CD14-positive monocyte (primary cell): ENCODE results near the gene DOCK3. TPM values are rescaled to one million over a fixed set of nuclear protein-coding genes. Genes with fewer than 3 reads are reported as not detected.

Experiments
- DNase-seq, 3 donors: peaks; one replicate each; pipeline ENCODE4 v3.0.0-alpha.2; 2011 to 2022
- H2AFZ ChIP-seq: 2 replicates; pipeline ENCODE4 v1.6.0; 2012; ENCODE audit warnings: mild to moderate bottlenecking, low read depth, low read length, inconsistent platforms; ENCODE audit not compliant: insufficient read depth, poor library complexity, severe bottlenecking
- H3K27ac ChIP-seq, 2 donors: 1 replicate in 1 of 2; 2 replicates in 1 of 2; pipeline ENCODE4 v1.5.1; 2012 to 2013; ENCODE audit warnings: low read length in 2 of 2, control low read depth in 1 of 2, inconsistent platforms in 1 of 2, low read depth in 1 of 2, mild to moderate bottlenecking in 1 of 2
- H3K27me3 ChIP-seq, 2 donors: one replicate each; pipeline versions ENCODE4 v1.6.0 to v1.6.1; 2011 to 2013; ENCODE audit warnings: low read length in 2 of 2; ENCODE audit not compliant: control insufficient read depth in 2 of 2, insufficient read depth in 2 of 2
- H3K36me3 ChIP-seq, 2 donors: replicated peaks in 1 of 2; 1 replicate in 1 of 2; 2 replicates in 1 of 2; pipeline versions ENCODE4 v1.5.1 to v1.6.1; 2012 to 2013; ENCODE audit warnings: low read length in 2 of 2, control low read depth in 1 of 2, inconsistent platforms in 1 of 2, mild to moderate bottlenecking in 1 of 2; ENCODE audit not compliant: insufficient read depth in 2 of 2, control insufficient read depth in 1 of 2
- H3K4me1 ChIP-seq, 2 donors: 1 replicate in 1 of 2; 2 replicates in 1 of 2; pipeline versions ENCODE4 v1.5.1 to v1.6.1; 2012 to 2013; ENCODE audit warnings: low read length in 2 of 2, control low read depth in 1 of 2, inconsistent platforms in 1 of 2, mild to moderate bottlenecking in 1 of 2, moderate library complexity in 1 of 2; ENCODE audit not compliant: insufficient read depth in 2 of 2, control insufficient read depth in 1 of 2
- H3K4me2 ChIP-seq: replicated peaks from 2 replicates; pipeline ENCODE3; 2012; ENCODE audit warnings: low read length, moderate library complexity, mild to moderate bottlenecking; ENCODE audit not compliant: poor library complexity, severe bottlenecking; ENCODE audit errors: extremely low read depth
- H3K4me3 ChIP-seq, 3 experiments: fragments of 200-600 bp in 1 of 3; sonication (generic) in 1 of 3; replicated peaks in 1 of 3; 1 replicate in 2 of 3; 2 replicates in 1 of 3; pipeline ENCODE4 v1.5.1; 2011 to 2013; ENCODE audit warnings: low read length in 3 of 3, mild to moderate bottlenecking in 3 of 3, control low read depth in 2 of 3, low read depth in 2 of 3, inconsistent platforms in 1 of 3, moderate library complexity in 1 of 3
- H3K79me2 ChIP-seq: 2 replicates; pipeline ENCODE4 v1.6.0; 2012; ENCODE audit warnings: mild to moderate bottlenecking, control low read depth, inconsistent platforms, low read length, moderate library complexity; ENCODE audit not compliant: insufficient read depth
- H3K9ac ChIP-seq: 2 replicates; pipeline ENCODE4 v1.6.0; 2017; ENCODE audit warnings: low read length, mild to moderate bottlenecking; ENCODE audit not compliant: insufficient read depth, poor library complexity, severe bottlenecking
- H3K9me3 ChIP-seq, 2 donors: replicated peaks in 1 of 2; 1 replicate in 1 of 2; 2 replicates in 1 of 2; pipeline versions ENCODE4 v1.5.1 to v1.6.1; 2012 to 2013; ENCODE audit warnings: low read length in 2 of 2, control low read depth in 1 of 2; ENCODE audit not compliant: control insufficient read depth in 1 of 2, insufficient read depth in 1 of 2
- H4K20me1 ChIP-seq: 2 replicates; pipeline ENCODE4 v1.6.0; 2012; ENCODE audit warnings: mild to moderate bottlenecking, low read length, control low read depth, moderate library complexity; ENCODE audit not compliant: insufficient read depth
- H3K27ac Mint-ChIP-seq, 7 donors: one replicate each; pipeline ENCODE4 v1.8.0; 2020; ENCODE audit warnings: mild to moderate bottlenecking in 7 of 7, mixed read lengths in 7 of 7, moderate library complexity in 6 of 7, inconsistent platforms in 2 of 7
- H3K27me3 Mint-ChIP-seq, 3 donors: one replicate each; pipeline ENCODE4 v1.8.0; 2021 to 2022; ENCODE audit warnings: low read depth in 3 of 3, mild to moderate bottlenecking in 3 of 3, mixed read lengths in 3 of 3, moderate library complexity in 3 of 3, inconsistent platforms in 1 of 3
- H3K36me3 Mint-ChIP-seq, 2 donors: one replicate each; pipeline ENCODE4 v1.8.0; 2020; ENCODE audit warnings: mixed read lengths in 2 of 2, inconsistent platforms in 1 of 2, mild to moderate bottlenecking in 1 of 2
- H3K4me1 Mint-ChIP-seq: one replicate; pipeline ENCODE4 v1.8.0; 2020; ENCODE audit warnings: mild to moderate bottlenecking, mixed read lengths
- H3K4me3 Mint-ChIP-seq, 2 donors: one replicate each; pipeline ENCODE4 v1.8.0; 2020; ENCODE audit warnings: mild to moderate bottlenecking in 2 of 2, mixed read lengths in 2 of 2, moderate library complexity in 1 of 2
- H3K9me3 Mint-ChIP-seq, 7 donors: one replicate each; pipeline ENCODE4 v1.8.0; 2020 to 2022; ENCODE audit warnings: mixed read lengths in 7 of 7, mild to moderate bottlenecking in 6 of 7, moderate library complexity in 6 of 7, inconsistent platforms in 2 of 7
- WGBS: methylation state at CpG from one replicate; pipeline ENCODE4 v1.1.5; 2013; ENCODE audit warnings: missing lambda C conversion rate; ENCODE audit not compliant: insufficient coverage; 5-methylcytosine and 5-hydroxymethylcytosine counted together
- intact Hi-C, 2 donors: fragments of 100-400 bp; cut with micrococcal nuclease; formaldehyde crosslinking; loops; one replicate each; pipeline versions ENCODE4 v1.15.0 to v1.15.1; 2023
- polyA plus RNA-seq, 3 donors: library from polyadenylated mRNA; depleted of rRNA in 1 of 3; unstranded in 2 of 3; stranded (reverse) in 1 of 3; fragments of 300-500 nt in 2 of 3; fragments of >200 nt in 1 of 3; fragmentation: Illumina TruSeq in 2 of 3; gene quantifications; 1 replicate in 2 of 3; 2 replicates in 1 of 3; pipeline ENCODE4 v1.2.3, GENCODE V29; 2012 to 2021
- TF ChIP-seq, protein P1 (sequence below): fragments of 200-600 bp; IDR thresholded peaks from one replicate; pipeline ENCODE4 v1.8.0; 2022; ENCODE audit warnings: antibody characterized with exemption, mild to moderate bottlenecking

Gene DOCK3
- polyA plus RNA-seq, 3 donors, result 0.03 TPM; not detected in 1

DNA sequence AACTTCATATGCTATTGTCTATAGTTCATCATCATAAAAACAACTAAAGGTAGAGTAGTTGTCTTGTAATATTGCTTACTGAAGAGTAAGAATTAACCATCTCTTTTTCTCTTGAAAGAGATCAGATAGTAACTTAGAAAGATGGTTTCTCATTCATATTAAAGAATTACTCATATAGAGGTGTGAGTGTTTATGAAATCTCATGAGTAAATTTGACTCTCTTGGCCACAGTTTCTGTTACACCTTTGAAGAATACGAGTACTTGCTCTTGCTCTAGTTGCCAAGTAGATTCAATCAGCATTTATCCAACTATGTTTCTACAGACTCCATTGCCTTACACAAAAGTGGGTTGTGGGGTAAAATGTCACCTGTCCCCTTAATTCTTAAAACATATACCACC lies 463.0 kb downstream of the DOCK3 start:
- no peak overlapping the region for H3K9ac ChIP-seq
- H3K79me2 ChIP-seq, result no peaks in the 10 kb centered on the region
- H3K9me3 ChIP-seq, result peaks cover 0 to 2% of the 10 kb centered on the region in 2 donors
- H3K36me3 ChIP-seq, result no peaks in the 10 kb centered on the region
- Mint-ChIP-seq H3K4me1 (no peaks in the 10 kb centered on the region), H3K27ac (no peak overlapping the region), H3K4me3 (no peak overlapping the region), H3K27me3 (peaks cover 1 to 3% (median 2%) of the 10 kb centered on the region in 3 donors), H3K36me3 (no peaks in the 10 kb centered on the region), H3K9me3 (peaks cover 2 to 9% (median 5%) of the 10 kb centered on the region in 7 donors)
- H3K4me3 ChIP-seq, result no peak overlapping the region
- intact Hi-C loops, result no loop called here
- no peak for DNase-seq
- H3K27me3 ChIP-seq, result no peaks in the 10 kb centered on the region
- H3K4me1 ChIP-seq, result no peaks in the 10 kb centered on the region
- no peak overlapping the region for H3K4me2 ChIP-seq
- no peak overlapping the region for H2AFZ ChIP-seq
- H4K20me1 ChIP-seq, result no peaks in the 10 kb centered on the region
- H3K27ac ChIP-seq, result no peak overlapping the region
- no CpG with 5 or more reads among the region's 1 CpG for WGBS
- TF ChIP-seq, protein P1, sequence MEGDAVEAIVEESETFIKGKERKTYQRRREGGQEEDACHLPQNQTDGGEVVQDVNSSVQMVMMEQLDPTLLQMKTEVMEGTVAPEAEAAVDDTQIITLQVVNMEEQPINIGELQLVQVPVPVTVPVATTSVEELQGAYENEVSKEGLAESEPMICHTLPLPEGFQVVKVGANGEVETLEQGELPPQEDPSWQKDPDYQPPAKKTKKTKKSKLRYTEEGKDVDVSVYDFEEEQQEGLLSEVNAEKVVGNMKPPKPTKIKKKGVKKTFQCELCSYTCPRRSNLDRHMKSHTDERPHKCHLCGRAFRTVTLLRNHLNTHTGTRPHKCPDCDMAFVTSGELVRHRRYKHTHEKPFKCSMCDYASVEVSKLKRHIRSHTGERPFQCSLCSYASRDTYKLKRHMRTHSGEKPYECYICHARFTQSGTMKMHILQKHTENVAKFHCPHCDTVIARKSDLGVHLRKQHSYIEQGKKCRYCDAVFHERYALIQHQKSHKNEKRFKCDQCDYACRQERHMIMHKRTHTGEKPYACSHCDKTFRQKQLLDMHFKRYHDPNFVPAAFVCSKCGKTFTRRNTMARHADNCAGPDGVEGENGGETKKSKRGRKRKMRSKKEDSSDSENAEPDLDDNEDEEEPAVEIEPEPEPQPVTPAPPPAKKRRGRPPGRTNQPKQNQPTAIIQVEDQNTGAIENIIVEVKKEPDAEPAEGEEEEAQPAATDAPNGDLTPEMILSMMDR, result no peak

GRCh38 chr3:51139616-51140015 lies 464.9 kb downstream of the DOCK3 start:
- H3K4me1 Mint-ChIP-seq, result no peaks in the 10 kb centered on the region

More at GRCh38 chr3:51139616-51140015, 464.9 kb downstream of the DOCK3 start:
- no peak overlapping the region for H3K27ac Mint-ChIP-seq
- no peaks in the 10 kb centered on the region for H3K27me3 ChIP-seq
- no peaks in the 10 kb centered on the region for H3K4me1 ChIP-seq
- no peaks in the 10 kb centered on the region for H3K9me3 ChIP-seq
- H3K27ac ChIP-seq, result no peak overlapping the region
- H3K9ac ChIP-seq, result no peak overlapping the region
- peaks cover 1 to 3% (median 2%) of the 10 kb centered on the region in 3 donors for H3K27me3 Mint-ChIP-seq
- no peaks in the 10 kb centered on the region for H3K79me2 ChIP-seq
- H3K9me3 Mint-ChIP-seq, result peaks cover 0 to 7% (median 3%) of the 10 kb centered on the region in 7 donors
- H4K20me1 ChIP-seq, result no peaks in the 10 kb centered on the region
- TF ChIP-seq, protein P1, result no peak
- no peak overlapping the region for H3K4me3 ChIP-seq
- DNase-seq, result no peak
- H3K36me3 Mint-ChIP-seq, result no peaks in the 10 kb centered on the region
- intact Hi-C loops, result no loop called here
- H2AFZ ChIP-seq, result no peak overlapping the region
- no peak overlapping the region for H3K4me3 Mint-ChIP-seq
- H3K36me3 ChIP-seq, result no peaks in the 10 kb centered on the region
- WGBS, result no CpG with 5 or more reads among the region's 1 CpG
- H3K4me2 ChIP-seq, result no peak overlapping the region
